ENCODE results near the gene CCDC88B.

The CCDC88B gene

DNA sequence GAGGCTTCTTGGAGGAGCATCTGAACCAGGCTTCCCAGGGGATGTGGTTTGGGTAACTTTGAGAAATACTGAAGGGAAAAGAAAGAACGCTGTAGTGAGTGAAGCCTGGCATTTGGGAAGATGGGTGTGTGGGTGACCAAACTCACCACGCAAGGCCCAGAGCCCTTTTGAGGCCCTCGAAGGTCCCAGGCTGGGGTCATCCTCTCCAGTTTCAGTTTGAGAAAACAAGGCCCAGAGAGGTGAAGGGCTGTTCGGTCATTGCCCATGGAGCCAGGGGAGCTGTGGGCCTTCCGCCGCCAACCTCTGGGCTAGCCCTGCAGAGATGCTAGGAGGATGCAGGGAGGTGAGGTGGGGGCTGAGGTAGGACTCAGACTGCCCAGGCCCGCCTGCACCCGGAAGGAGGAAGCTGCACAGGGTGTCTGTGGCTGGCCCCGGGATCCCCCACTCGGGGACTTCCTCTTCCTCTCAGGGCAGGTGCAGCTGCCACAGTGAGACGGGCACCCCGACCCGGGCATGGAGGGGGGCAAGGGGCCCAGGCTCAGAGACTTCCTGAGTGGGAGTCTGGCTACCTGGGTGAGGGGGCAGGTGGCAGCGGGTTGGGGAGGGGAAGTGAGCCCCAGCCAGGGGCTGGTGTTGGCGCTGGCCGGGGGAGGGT, at the start of gene CCDC88B:
Gene CCDC88B (plus strand): TSS at position 451 of the 655 bp plus-strand sequence. CDS start 63 bp downstream, at position 514.
- peak; percentile 73 to 82 for DNase-seq (ENCODE audit: extremely low read depth in 1 of 2, low read depth in 1 of 2)

DNA sequence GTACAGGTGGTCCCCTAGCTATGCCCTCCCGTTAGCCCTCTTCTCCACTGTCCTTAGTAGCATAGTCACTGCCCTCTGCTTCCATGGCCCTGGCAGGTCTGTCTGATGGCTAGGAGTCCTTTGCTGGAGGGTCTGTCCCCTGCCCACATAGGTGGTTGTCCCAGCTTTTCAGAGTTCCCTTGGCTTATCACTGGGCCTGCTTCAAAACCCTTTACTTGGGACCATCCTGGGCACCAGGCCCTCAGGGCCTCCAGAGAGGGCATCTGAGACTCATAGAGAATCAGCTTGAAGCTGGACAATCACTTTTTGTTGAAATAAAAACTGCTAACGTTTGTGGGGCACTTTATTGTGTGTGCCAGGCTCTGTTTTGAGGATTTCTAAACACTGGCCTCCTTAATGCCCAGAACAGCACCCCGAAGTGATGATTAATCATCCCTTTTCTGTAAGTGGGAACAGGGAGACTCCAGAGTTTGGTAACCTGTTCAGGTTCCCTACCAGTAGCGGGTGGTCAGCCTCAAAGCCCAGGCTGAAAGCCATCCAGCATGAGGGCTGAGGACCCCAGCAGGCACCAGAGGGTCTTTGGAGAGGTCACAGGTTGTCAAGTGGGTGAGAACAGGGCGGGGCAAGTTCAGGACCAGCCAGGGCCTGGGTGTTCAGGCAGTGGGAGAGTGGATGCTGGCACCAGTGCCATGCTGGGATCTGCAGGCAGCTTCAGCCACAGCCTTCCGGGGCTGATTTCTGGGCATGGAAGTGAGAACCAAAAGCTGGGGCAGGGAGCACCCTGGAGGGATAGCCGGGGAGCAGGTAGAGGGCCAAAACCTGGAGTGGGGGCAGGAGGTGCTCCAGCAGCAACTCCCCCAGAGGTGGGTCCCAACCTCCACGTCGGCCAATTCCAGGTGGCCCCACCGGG, 49.4 kb upstream of the CCDC88B start:
- DNase-seq (ENCODE audit: extremely low read depth in 1 of 2, low read depth in 1 of 2) = no peak

DNA sequence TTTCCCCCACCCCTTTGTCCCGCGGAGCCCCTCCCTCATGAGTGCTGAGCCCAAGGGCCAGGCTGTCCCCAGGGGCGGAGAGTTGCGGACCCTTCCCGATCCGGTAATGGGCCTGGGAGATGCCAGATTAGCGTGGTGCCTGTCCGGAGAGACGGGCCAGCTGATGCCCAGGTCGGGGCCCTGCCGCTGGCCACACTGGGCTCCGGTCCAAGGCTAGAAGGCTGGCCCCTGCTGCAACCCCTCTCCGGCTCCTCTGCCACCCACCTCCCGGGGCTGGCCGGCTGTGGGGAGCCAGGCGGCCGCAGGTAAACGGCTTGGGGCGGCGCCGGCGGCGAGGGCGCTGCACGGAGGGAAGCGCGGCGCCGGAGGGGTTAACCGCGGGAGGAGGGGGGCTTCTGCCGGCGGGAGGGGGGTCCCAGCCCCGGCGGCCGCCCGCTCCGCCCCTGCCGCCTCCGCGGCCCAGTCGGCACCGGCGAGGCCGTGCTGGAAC, 48.7 kb upstream of the CCDC88B start, which contains the start of gene KCNK4:
Gene KCNK4 (plus strand): TSS at position 41 of the 490 bp plus-strand sequence. CDS start 1,717 bp downstream, outside the sequence.
- no peak for DNase-seq (ENCODE audit: extremely low read depth in 1 of 2, low read depth in 1 of 2)

- DNase-seq (ENCODE audit: extremely low read depth in 1 of 2, low read depth in 1 of 2) = no peak
These were observed 48.1 kb upstream of the CCDC88B start for GRCh38 chr11:64291752-64292459.

DNA sequence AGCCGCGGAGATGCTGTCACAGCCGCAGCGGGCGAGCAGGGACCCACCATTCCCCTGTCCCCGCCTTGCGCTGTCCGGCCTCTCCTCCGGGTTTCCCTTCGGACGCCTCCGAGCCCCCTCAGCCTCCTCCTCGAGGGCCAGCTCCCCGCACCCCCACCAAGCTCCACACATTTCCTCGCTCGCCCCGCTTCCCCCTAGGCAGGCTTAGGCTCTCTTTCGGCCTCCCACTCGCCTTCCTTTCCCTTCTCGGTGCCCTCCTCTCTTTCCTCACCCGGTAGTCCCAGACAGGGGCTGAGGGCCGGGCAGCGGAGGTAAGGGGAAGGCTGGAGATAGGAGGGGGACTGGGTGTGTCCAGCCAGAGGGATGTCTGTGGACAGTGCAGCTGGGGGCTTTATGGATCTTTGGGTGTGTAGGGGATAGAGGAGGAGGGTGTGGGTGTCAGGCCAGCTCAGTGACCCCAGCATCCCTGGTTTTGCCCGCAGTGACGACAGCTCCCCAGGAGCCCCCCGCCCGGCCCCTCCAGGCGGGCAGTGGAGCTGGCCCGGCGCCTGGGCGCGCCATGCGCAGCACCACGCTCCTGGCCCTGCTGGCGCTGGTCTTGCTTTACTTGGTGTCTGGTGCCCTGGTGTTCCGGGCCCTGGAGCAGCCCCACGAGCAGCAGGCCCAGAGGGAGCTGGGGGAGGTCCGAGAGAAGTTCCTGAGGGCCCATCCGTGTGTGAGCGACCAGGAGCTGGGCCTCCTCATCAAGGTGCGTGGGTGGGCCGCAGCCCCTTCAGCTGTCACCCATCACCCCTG, 47.3 kb upstream of the CCDC88B start:
- DNase-seq (ENCODE audit: extremely low read depth in 1 of 2, low read depth in 1 of 2) = no peak

DNA sequence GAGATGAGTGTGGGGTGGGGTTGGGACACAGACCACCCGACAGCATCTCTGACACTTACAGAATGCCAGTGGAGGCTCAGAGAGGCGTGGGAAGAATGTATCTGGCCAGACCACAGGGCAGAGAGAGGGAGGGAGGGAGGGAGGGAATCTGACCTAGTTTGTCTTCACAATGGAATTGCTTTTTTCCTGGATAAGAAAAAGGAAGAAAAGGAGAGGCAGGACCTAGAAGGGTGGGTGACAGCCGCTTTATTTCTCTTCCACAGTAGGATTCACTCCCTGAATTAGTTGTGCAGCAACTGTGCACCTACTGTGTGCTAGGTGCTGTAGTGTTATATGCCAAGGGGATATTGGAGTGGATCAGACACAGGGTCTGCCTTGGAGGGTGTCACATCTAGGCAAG, 45.2 kb upstream of the CCDC88B start:
- DNase-seq (ENCODE audit: extremely low read depth in 1 of 2, low read depth in 1 of 2) = no peak

- DNase-seq (ENCODE audit: extremely low read depth in 1 of 2, low read depth in 1 of 2) = no peak
These were observed 44.2 kb upstream of the CCDC88B start for GRCh38 chr11:64295760-64296159.

- no peak for DNase-seq (ENCODE audit: extremely low read depth in 1 of 2, low read depth in 1 of 2)
These were observed 43.8 kb upstream of the CCDC88B start for GRCh38 chr11:64296236-64296635.

GRCh38 chr11:64296830-64297698, 42.9 kb upstream of the CCDC88B start:
- no peak for DNase-seq (ENCODE audit: extremely low read depth in 1 of 2, low read depth in 1 of 2)

GRCh38 chr11:64297699-64298358, 42.2 kb upstream of the CCDC88B start:
- DNase-seq (ENCODE audit: extremely low read depth in 1 of 2, low read depth in 1 of 2) = no peak

DNA sequence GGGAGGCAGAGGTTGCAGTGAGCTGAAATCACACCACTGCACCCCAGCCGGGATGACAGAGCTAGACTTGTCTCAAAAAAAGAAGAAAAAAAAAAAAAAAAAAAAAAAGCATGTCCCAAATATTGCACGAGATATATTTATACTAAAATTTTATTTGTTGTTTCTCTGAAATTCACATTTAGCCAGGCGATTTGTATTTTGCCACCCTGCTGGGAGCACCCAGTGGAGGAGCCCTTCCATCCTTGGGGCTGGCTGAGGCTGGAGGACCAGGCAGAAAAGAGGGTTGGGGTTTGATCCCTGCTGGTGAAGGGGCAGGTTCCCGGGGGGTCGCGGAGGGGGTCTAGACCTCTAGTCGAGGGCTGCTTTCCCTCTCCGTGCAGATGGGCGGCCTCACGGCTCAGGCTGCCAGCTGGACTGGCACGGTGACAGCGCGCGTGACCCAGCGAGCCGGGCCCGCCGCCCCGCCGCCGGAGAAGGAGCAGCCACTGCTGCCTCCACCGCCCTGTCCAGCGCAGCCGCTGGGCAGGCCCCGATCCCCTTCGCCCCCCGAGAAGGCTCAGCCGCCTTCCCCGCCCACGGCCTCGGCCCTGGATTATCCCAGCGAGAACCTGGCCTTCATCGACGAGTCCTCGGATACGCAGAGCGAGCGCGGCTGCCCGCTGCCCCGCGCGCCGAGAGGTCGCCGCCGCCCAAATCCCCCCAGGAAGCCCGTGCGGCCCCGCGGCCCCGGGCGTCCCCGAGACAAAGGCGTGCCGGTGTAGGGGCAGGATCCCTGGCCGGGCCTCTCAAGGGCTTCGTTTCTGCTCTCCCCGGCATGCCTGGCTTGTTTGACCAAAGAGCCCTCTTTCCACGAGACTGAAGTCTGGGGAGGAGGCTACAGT, 40.8 kb upstream of the CCDC88B start:
- DNase-seq (ENCODE audit: extremely low read depth in 1 of 2, low read depth in 1 of 2) = no peak

- no peak for DNase-seq (ENCODE audit: extremely low read depth in 1 of 2, low read depth in 1 of 2)
These were observed 40.0 kb upstream of the CCDC88B start, which contains the start of gene CATSPERZ for GRCh38 chr11:64299847-64300648. Gene CATSPERZ, plus strand, starts transcription at chr11:64300358. Its CDS starts 53 bp downstream, at chr11:64300411.

- DNase-seq (ENCODE audit: extremely low read depth in 1 of 2, low read depth in 1 of 2) = no peak
These were observed 36.6 kb upstream of the CCDC88B start for GRCh38 chr11:64303109-64304031.

GRCh38 chr11:64304032-64304315, 36.0 kb upstream of the CCDC88B start:
- no peak for DNase-seq (ENCODE audit: extremely low read depth in 1 of 2, low read depth in 1 of 2)

GRCh38 chr11:64304316-64305072, 35.5 kb upstream of the CCDC88B start:
- peak; percentile 86 to 92 for DNase-seq (ENCODE audit: extremely low read depth in 1 of 2, low read depth in 1 of 2)
